Prostate gland (tissue), 2 donors: ENCODE results near the gene FOXJ3. TPM values are rescaled to one million over a fixed set of nuclear protein-coding genes. Genes with fewer than 3 reads are reported as not detected.

Source experiments
- DNase-seq: peaks from one replicate; pipeline ENCODE4 v3.0.0-alpha.2; 2019; ENCODE audit warnings: low spot score
- H3K27ac ChIP-seq, 2 donors: fragments of 200-600 bp; sonication (generic); 2 replicates each; pipeline ENCODE4 v1.5.1; 2017 to 2019
- H3K27me3 ChIP-seq: fragments of 200-600 bp; sonication (generic); replicated peaks from 2 replicates; pipeline ENCODE4 v1.5.1; 2019; ENCODE audit not compliant: insufficient read depth
- H3K36me3 ChIP-seq, 2 donors: fragments of 200-600 bp; sonication (generic); 1 replicate in 1 of 2; 2 replicates in 1 of 2; pipeline versions ENCODE4 v1.5.1 to v1.8.1; 2017 to 2019
- H3K4me1 ChIP-seq: fragments of 200-600 bp; sonication (generic); replicated peaks from 2 replicates; pipeline ENCODE4 v1.5.1; 2019
- H3K4me3 ChIP-seq, 2 donors: fragments of 200-600 bp; sonication (generic); 2 replicates each; pipeline ENCODE4 v1.5.1; 2017 to 2019
- H3K9me3 ChIP-seq: fragments of 200-600 bp; sonication (generic); 2 replicates; pipeline ENCODE4 v1.5.1; 2017
- POLR2A ChIP-seq: fragments of 450-650 bp; IDR thresholded peaks from one replicate; pipeline ENCODE4 v1.6.1; 2016; ENCODE audit warnings: antibody characterized with exemption, mild to moderate bottlenecking
- POLR2AphosphoS5 ChIP-seq: sonication (generic); formaldehyde crosslinking; IDR thresholded peaks from one replicate; pipeline ENCODE4 v1.6.1; 2017; ENCODE audit warnings: antibody characterized with exemption
- WGBS: methylation state at CpG from one replicate; pipeline ENCODE4 v1.1.5; 2018; 5-methylcytosine and 5-hydroxymethylcytosine counted together
- intact Hi-C: fragments of 100-400 bp; cut with DNase I; formaldehyde crosslinking; loops from one replicate; pipeline ENCODE4 v1.14.2; 2022
- total RNA-seq, 2 donors: library from RNA; depleted of rRNA; stranded (reverse); fragments of >200 nt; gene quantifications; one replicate each; pipeline ENCODE4 v1.1.0, GENCODE V29; 2016
- TF ChIP-seq, protein P1 (sequence below), 4 experiments: fragments of 200-600 bp in 2 of 4; fragments of 450-650 bp in 2 of 4; sonication (generic) in 2 of 4; IDR thresholded peaks; 1 replicate in 3 of 4; 2 replicates in 1 of 4; pipeline ENCODE4 v1.5.1; 2016 to 2019; ENCODE audit warnings: antibody characterized with exemption in 4 of 4, mild to moderate bottlenecking in 2 of 4, moderate library complexity in 2 of 4

Gene FOXJ3
- total RNA-seq, 2 donors from 2014 or later = 54.1 to 58.5 TPM

GRCh38 chr1:42365118-42365517 is 30.1 kb upstream of the FOXJ3 start:
- Histone ChIP-seq H3K27me3 (no peaks in the 10 kb centered on the region), H3K36me3 (no peaks in the 10 kb centered on the region), H3K9me3 (no peaks in the 10 kb centered on the region), H3K27ac (no peak overlapping the region), H3K4me3 (no peak overlapping the region), H3K4me1 (no peaks in the 10 kb centered on the region)
- no peak for DNase-seq
- intact Hi-C loops = no loop called here
- 88% methylated on average over 2 of the region's 2 CpGs for WGBS
- no peak for TF ChIP-seq POLR2AphosphoS5
- no peak for TF ChIP-seq POLR2A
- TF ChIP-seq, protein P1, sequence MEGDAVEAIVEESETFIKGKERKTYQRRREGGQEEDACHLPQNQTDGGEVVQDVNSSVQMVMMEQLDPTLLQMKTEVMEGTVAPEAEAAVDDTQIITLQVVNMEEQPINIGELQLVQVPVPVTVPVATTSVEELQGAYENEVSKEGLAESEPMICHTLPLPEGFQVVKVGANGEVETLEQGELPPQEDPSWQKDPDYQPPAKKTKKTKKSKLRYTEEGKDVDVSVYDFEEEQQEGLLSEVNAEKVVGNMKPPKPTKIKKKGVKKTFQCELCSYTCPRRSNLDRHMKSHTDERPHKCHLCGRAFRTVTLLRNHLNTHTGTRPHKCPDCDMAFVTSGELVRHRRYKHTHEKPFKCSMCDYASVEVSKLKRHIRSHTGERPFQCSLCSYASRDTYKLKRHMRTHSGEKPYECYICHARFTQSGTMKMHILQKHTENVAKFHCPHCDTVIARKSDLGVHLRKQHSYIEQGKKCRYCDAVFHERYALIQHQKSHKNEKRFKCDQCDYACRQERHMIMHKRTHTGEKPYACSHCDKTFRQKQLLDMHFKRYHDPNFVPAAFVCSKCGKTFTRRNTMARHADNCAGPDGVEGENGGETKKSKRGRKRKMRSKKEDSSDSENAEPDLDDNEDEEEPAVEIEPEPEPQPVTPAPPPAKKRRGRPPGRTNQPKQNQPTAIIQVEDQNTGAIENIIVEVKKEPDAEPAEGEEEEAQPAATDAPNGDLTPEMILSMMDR (IDR thresholded peaks at IDR 0.05) = no peak

GRCh38 chr1:42364542-42364941 is 29.5 kb upstream of the FOXJ3 start:
- H3K4me3 ChIP-seq = no peak overlapping the region
- no peak overlapping the region for H3K27ac ChIP-seq
- no peaks in the 10 kb centered on the region for H3K9me3 ChIP-seq
- no peaks in the 10 kb centered on the region for H3K4me1 ChIP-seq
- TF ChIP-seq POLR2AphosphoS5 (no peak), POLR2A (no peak)
- TF ChIP-seq, protein P1 (IDR thresholded peaks at IDR 0.05) = no peak
- 98% methylated on average over 2 of the region's 2 CpGs for WGBS
- H3K27me3 ChIP-seq = no peaks in the 10 kb centered on the region
- no peaks in the 10 kb centered on the region for H3K36me3 ChIP-seq
- intact Hi-C loops = no loop called here
- no peak for DNase-seq

DNA sequence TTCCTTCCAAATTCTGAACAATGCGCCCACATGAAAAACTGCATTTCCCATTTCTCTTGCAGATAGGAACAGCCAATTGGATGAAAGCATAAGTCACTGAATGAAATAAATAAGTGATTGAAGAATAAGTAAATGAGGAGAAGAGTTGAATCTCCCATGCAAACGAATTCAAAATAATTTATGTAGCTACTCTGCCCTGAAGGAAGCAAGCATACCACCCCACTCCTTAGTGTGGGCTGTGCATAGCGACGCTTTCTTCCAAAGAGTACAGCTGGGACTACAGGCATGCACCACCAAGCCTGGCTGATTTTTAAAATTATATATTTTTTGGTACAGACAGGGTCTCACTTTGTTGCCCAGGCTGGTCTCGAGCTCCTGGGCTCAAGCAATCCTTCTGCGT is 29.1 kb upstream of the FOXJ3 start:
- Histone ChIP-seq H3K9me3 (no peaks in the 10 kb centered on the region), H3K4me3 (no peak overlapping the region), H3K27me3 (no peaks in the 10 kb centered on the region), H3K4me1 (no peaks in the 10 kb centered on the region), H3K36me3 (no peaks in the 10 kb centered on the region), H3K27ac (no peak overlapping the region)
- TF ChIP-seq POLR2A = no peak
- TF ChIP-seq, protein P1 (IDR thresholded peaks at IDR 0.05) = no peak
- intact Hi-C loops = no loop called here
- 94% methylated on average over 6 of the region's 6 CpGs for WGBS
- DNase-seq = no peak

DNA sequence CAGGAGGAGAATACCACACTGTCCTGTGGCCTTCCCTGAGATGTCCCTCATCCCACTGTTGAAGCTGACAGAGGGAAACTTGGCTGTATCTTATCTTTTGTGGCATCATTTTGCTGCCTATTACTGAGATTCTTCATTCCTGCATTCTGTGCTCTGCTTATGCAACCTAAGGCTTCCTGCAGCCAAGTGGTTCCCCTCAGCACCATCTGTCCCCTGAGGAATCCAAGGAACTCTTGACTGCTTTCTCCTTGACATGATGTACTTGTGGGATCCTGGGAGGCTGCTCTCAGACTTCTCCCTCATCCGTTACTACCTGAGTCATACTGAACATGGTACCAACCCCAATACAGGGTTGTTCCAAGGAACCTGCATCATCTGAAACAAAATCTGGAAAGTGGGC is 24.4 kb upstream of the FOXJ3 start:
- 17% methylated on average over 1 of the region's 1 CpG for WGBS
- H3K4me3 ChIP-seq = no peak overlapping the region

GRCh38 chr1:42358791-42359190 is 23.8 kb upstream of the FOXJ3 start:
- Histone ChIP-seq H3K4me3 (no peak overlapping the region), H3K27me3 (no peaks in the 10 kb centered on the region), H3K36me3 (no peaks in the 10 kb centered on the region), H3K27ac (no peak overlapping the region), H3K4me1 (no peaks in the 10 kb centered on the region), H3K9me3 (no peaks in the 10 kb centered on the region)
- no peak for DNase-seq
- 96% methylated on average over 3 of the region's 3 CpGs for WGBS
- intact Hi-C loops = no loop called here
- no peak for TF ChIP-seq POLR2AphosphoS5
- TF ChIP-seq, protein P1 (IDR thresholded peaks at IDR 0.05) = no peak
- TF ChIP-seq POLR2A = no peak

More for the DNA sequence above, 24.4 kb upstream of the FOXJ3 start:
- no peak for DNase-seq
- Histone ChIP-seq H3K27me3 (no peaks in the 10 kb centered on the region), H3K4me1 (no peaks in the 10 kb centered on the region), H3K9me3 (no peaks in the 10 kb centered on the region), H3K36me3 (no peaks in the 10 kb centered on the region), H3K27ac (no peak overlapping the region)
- TF ChIP-seq POLR2A (no peak), POLR2AphosphoS5 (no peak)
- TF ChIP-seq, protein P1 (IDR thresholded peaks at IDR 0.05) = no peak
- intact Hi-C loops = no loop called here
